Progenitor cell of endocrine pancreas (in vitro differentiated cells): ENCODE data around the gene TOB2. TPM values are rescaled to one million over a fixed set of nuclear protein-coding genes. Genes with fewer than 3 reads are reported as not detected.
"Not testable (repeated sequence)": the region's sequence is repeated elsewhere in the genome, so short reads cannot be mapped to it uniquely, and the experiment has no call there.

Experiments used
- DNase-seq: peaks from one replicate; pipeline ENCODE4 v3.0.0; 2021; ENCODE audit warnings: low spot score; ENCODE audit not compliant: unreplicated experiment
- H3K27ac Mint-ChIP-seq: 2 replicates; pipeline ENCODE4 v1.8.0; 2021; ENCODE audit warnings: mild to moderate bottlenecking, moderate library complexity, mixed read lengths
- H3K27me3 Mint-ChIP-seq: 2 replicates; pipeline ENCODE4 v1.8.0; 2021; ENCODE audit warnings: mixed read lengths
- H3K36me3 Mint-ChIP-seq: 2 replicates; pipeline ENCODE4 v1.8.0; 2022; ENCODE audit warnings: mixed read lengths; ENCODE audit not compliant: insufficient read depth
- H3K4me1 Mint-ChIP-seq: 2 replicates; pipeline ENCODE4 v1.8.0; 2021; ENCODE audit warnings: low read depth, mixed read lengths
- H3K4me3 Mint-ChIP-seq: 2 replicates; pipeline ENCODE4 v1.8.0; 2021; ENCODE audit warnings: low read depth, mild to moderate bottlenecking, moderate library complexity, mixed read lengths
- H3K9me3 Mint-ChIP-seq: 2 replicates; pipeline ENCODE4 v1.8.0; 2021; ENCODE audit warnings: low read depth, mixed read lengths
- total RNA-seq: library from RNA; stranded (reverse); gene quantifications from 2 replicates; pipeline ENCODE4 v1.2.1, GENCODE V29; 2021
- TF ChIP-seq, protein P1 (sequence below): fragments of 200-600 bp; sonication (generic); IDR thresholded peaks from one replicate; pipeline ENCODE4 v1.5.0; 2021; ENCODE audit warnings: antibody characterized with exemption, mild to moderate bottlenecking; ENCODE audit not compliant: unreplicated experiment

TOB2 gene
- total RNA-seq, 1 donor from 2014 or later = 72.4 TPM

DNA sequence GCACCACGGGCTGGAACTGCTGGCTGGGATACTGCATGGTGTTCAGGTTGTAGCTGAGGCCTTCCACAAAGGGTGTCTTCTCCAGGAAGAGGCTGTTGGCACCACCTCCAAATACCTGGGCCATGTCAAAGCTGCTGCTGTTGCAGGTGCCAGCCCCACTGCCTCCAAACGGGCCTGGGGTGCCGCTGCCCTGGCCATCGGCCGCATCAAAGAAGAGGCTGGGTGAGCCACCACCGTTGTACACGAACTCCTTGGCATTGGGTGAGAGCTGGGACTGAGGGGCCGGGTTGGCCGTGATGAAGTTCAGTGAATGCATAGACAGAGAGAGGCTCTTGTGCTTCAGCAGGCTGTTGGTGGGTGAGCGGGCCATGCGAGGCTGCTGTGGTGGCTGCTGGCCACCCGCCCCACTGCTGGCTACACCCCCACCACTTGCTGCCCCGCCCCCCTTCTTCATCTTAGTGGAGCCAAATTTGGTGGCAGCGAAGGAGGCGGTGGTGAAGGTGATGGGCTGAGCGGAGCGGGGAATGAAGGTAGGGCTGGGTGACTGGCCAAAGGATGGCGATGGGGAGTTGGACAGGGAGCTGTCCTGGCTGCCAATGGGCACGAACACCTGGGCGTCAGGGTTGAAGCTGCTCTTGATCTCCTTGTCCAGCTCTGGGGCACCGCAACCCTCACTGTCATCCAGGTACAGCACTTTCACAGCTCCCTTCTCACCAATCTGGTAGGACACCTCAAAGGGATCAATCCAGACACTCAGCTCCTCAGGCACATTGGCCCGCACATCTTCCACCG is 10.1 kb downstream of the TOB2 start:
- no peaks in the 10 kb centered on the region for H3K4me1 Mint-ChIP-seq
- no peaks in the 10 kb centered on the region for H3K9me3 Mint-ChIP-seq
- H3K27ac Mint-ChIP-seq = no peak overlapping the region
- DNase-seq = no peak
- H3K4me3 Mint-ChIP-seq = no peak overlapping the region
- H3K36me3 Mint-ChIP-seq = peaks cover 23% of the 10 kb centered on the region
- TF ChIP-seq, protein P1, sequence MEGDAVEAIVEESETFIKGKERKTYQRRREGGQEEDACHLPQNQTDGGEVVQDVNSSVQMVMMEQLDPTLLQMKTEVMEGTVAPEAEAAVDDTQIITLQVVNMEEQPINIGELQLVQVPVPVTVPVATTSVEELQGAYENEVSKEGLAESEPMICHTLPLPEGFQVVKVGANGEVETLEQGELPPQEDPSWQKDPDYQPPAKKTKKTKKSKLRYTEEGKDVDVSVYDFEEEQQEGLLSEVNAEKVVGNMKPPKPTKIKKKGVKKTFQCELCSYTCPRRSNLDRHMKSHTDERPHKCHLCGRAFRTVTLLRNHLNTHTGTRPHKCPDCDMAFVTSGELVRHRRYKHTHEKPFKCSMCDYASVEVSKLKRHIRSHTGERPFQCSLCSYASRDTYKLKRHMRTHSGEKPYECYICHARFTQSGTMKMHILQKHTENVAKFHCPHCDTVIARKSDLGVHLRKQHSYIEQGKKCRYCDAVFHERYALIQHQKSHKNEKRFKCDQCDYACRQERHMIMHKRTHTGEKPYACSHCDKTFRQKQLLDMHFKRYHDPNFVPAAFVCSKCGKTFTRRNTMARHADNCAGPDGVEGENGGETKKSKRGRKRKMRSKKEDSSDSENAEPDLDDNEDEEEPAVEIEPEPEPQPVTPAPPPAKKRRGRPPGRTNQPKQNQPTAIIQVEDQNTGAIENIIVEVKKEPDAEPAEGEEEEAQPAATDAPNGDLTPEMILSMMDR = no peak
- H3K27me3 Mint-ChIP-seq = no peaks in the 10 kb centered on the region

DNA sequence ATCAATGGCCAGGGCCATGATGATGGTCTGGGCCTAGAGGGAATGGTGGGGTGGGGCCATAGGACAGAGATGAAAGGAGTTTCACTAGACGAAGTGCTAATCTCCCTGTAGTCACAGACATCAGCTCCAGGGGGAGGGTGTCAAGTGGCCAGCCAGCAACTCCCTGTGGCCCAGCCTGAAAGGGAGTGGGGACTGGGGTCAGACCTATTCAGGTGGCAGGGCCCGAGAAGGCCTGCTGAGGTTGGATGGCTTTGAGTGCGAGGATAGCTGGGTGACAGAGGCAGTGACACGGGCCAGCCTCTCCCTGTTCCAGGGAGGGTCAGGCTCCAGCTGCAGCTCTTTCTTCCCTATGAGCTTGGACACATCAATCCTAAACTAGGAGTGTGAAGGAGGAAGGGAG is 11.0 kb downstream of the TOB2 start:
- no peak overlapping the region for H3K27ac Mint-ChIP-seq
- no peaks in the 10 kb centered on the region for H3K9me3 Mint-ChIP-seq
- H3K36me3 Mint-ChIP-seq = peaks cover 27% of the 10 kb centered on the region
- TF ChIP-seq, protein P1 = no peak
- no peak overlapping the region for H3K4me3 Mint-ChIP-seq
- no peak for DNase-seq
- H3K4me1 Mint-ChIP-seq = no peaks in the 10 kb centered on the region
- no peaks in the 10 kb centered on the region for H3K27me3 Mint-ChIP-seq

DNA sequence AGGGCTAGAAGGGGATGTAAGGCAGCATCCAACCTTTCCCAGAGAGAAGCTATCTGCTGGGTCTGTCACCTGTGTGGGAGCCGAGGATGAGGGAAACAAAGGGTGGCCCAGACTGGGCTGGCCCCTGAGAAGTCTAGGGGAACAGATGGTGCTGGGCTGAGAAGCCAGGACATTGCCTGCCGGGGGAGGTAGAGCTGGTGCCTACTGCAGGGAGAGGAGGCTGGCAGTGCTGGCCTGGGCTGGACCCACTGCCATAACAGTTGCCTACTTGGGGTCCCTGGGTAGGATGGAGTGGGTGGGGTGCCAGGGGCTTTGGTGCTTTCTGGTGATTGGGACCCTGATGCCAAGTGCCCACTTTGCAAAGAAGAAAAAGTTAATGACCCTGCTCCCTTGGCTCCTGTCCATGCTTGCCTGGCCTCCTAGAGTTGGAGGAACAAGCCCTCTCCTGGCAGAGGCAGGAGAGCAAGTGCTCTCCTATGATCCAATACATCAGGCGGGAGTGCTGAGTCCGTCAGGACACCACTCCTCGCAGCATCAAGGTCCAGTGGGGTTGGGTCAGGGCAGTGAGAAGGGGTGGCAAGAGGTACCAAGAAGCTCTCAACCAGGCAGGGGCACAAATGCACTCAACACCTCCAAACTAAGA is 12.1 kb downstream of the TOB2 start:
- DNase-seq, H3K9me3 Mint-ChIP-seq, H3K4me1 Mint-ChIP-seq, H3K27me3 Mint-ChIP-seq, H3K4me3 Mint-ChIP-seq: not testable (repeated sequence)
- Mint-ChIP-seq H3K27ac (peak overlapping the region; percentile 80), H3K36me3 (peaks cover 27% of the 10 kb centered on the region)

DNA sequence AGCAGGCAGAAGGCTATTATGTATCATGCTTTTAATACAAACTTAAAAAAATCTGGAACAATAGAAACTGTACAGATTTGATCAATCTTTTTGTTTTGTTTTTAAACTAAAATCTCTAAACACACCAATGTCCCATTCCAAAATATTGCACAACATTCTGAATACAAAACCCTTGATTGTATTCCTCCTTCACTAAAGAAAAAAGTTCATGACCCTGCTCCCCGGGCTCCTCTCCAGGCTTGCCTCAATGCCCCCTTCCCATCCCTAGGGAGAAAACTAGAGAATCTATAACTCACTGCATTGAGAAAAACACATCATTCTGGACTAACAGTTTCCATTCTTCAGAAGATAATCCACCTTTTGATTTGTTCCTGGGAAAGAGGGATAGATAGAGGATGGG is 13.1 kb downstream of the TOB2 start:
- H3K4me3 Mint-ChIP-seq, H3K27me3 Mint-ChIP-seq, DNase-seq, H3K9me3 Mint-ChIP-seq, H3K4me1 Mint-ChIP-seq: not testable (repeated sequence)
- Mint-ChIP-seq H3K27ac (peak overlapping the region; percentile 67), H3K36me3 (peaks cover 27% of the 10 kb centered on the region)

- Mint-ChIP-seq H3K4me1 (no peaks in the 10 kb centered on the region), H3K4me3 (no peak overlapping the region), H3K9me3 (no peaks in the 10 kb centered on the region), H3K27ac (peak overlapping the region; percentile 65), H3K27me3 (no peaks in the 10 kb centered on the region), H3K36me3 (peaks cover 25% of the 10 kb centered on the region)
- DNase-seq = no peak
- TF ChIP-seq, protein P1 = no peak
Observed at GRCh38 chr22:41431656-41432055, 14.9 kb downstream of the TOB2 start.

GRCh38 chr22:41429951-41430332 is 16.7 kb downstream of the TOB2 start:
- Mint-ChIP-seq H3K27ac (no peak overlapping the region), H3K9me3 (no peaks in the 10 kb centered on the region), H3K27me3 (no peaks in the 10 kb centered on the region), H3K36me3 (peaks cover 15% of the 10 kb centered on the region), H3K4me1 (no peaks in the 10 kb centered on the region), H3K4me3 (no peak overlapping the region)
- TF ChIP-seq, protein P1 = no peak
- no peak for DNase-seq
